GM18870 (cell line): Measurements from ENCODE around the gene ITPRID2.

Experiments used
- ATAC-seq: cut with Tn5 transposase; IDR thresholded peaks from one replicate; pipeline ENCODE4 v1.9.1; 2021; ENCODE audit warnings: moderate library complexity; ENCODE audit not compliant: unreplicated experiment

Gene ITPRID2

DNA sequence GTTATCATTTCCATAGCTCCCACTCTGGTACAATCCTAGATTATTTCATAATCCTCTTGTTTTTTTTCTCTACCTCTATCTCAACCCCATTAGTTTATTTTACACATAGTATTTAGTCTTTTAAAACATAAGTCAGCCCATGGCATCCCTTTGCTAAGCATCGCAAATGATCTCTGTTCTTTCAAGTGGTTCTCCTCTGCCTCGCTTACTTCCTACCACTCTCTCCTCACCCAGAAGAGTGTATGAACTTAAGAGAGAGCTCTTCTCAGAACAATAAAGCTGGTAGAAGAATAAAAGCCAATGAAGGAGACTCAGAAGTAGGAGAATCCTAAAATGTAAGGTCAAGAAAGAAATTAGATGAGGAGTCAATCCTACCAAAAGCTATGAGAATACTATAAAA is 12.2 kb upstream of the ITPRID2 start:
- ATAC-seq, result no peak

DNA sequence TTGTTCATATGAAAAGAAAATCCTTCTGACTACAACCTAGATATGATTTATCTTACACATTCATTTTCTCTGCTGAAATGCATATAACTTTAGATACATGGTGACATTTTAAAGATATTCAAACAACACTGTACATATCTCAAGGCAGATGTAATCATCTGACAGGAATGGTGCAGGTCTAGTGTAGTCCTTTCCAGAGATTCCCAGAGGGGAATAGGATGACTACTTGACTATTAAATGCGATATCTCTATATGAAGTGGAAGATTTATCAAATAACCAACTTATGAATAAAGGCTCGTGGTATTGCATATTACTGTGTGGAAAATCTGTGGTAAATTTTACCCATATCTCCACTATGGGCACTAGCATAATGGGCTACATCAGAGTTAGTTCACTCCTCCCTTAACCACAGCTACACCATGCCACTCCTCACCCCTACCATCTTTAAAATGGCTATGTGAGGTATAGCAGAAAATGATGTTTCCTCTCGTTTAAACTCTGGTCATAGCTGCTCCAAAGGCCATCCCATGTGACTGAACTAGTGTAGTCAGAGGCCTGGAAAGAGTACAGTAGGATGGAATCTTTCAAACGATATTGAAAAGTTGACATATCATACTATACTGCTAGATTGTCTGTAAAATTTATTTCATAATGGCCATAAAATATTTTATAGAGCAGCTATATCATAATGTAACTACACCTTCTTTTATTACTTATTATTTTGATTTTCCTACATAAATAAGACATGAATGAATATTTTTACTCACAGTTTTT is 9.1 kb upstream of the ITPRID2 start:
- ATAC-seq, result no peak

DNA sequence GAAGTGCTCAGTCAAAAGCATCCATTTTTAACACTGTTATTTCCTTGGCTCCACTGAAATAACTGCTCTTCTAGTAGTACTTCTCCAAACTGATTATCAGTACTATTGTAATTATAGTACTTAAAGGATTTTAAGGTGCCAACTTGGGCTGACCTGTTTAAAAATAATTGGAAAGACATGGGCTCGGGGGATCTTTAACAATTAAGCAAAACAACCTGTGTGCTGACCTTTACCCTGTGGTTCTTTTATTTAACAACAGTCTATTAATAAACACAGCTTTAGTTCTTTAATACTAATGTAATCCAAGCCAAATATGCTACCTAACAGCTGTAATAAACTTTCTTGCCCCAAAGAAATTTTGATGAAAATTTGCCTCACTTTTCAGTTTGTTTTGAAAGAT is 6.9 kb upstream of the ITPRID2 start:
- no peak for ATAC-seq

DNA sequence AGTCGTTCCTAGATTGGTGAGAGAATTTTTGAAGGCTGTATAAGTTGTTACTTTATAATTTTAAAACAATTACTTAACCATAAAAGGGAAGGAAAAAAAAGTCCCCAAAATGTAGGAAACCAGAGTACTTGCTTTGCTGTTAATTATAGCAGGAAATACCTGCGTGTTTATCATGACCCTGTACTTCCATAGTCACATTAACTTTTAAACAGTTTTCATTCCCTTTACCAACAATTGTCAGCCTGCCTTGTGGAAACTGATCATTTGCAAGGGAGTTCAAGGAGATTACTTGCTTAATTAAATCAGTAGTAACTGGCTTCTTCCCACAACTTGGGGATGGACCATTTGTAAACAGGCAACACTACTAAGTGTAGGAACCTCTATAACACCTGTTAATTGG is 6.4 kb upstream of the ITPRID2 start:
- no peak for ATAC-seq

DNA sequence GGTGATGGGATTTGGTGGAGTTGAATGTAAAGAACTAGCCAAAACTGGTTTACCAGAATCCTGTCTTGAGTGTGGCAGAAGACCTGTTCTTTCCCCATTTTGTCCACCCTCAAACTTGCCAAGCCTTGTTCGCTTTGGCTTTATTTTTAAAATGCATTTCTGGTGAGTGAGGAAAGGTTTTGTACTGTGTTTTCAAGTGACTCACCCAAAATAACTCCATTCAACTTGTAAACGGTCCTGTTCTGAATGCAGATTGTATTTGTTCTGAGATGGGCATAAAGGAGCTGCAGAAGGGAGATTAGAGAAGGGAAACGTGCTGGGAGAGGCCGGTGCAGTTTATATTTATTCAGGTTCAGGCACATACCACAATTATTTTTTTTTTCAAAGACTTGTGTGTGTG is 5.3 kb upstream of the ITPRID2 start:
- ATAC-seq, result no peak

DNA sequence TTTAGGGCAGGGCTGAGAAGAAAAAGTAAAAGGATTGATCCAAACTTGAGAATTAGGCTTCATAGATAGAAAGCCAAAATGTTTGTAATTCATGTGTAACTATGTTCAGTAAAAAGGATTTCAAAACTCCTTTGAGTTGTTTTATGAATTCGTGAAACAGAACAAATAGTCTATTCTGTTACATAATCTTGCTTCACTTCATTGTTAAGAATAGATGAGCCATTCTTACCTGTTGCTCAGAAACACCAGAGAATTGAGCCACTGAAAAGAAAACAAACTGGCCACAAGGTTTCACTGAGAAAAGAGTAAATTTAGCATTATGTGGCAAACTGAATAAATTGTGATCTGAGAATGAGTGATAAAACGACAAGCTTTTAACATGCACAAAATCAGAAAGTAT is 4.5 kb upstream of the ITPRID2 start:
- no peak for ATAC-seq

DNA sequence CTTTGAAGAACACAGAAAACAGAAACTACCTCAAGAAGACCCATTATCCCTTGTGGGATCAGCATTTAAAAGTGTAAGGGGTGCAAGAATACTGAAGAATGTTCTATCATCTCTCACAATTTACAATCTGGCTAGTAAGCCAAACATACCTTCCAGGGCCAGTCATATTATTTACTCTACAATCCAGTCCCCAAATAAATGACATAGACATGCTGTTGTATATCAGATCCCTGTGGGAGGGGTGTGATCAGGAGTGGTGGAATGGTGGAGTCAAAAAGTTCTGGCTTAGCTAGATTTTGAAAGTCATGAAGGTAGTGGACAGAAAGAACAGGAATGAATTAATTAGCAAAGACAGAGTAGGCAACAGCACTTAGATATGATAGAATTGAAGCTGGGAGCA is 1.8 kb upstream of the ITPRID2 start:
- no peak for ATAC-seq

DNA sequence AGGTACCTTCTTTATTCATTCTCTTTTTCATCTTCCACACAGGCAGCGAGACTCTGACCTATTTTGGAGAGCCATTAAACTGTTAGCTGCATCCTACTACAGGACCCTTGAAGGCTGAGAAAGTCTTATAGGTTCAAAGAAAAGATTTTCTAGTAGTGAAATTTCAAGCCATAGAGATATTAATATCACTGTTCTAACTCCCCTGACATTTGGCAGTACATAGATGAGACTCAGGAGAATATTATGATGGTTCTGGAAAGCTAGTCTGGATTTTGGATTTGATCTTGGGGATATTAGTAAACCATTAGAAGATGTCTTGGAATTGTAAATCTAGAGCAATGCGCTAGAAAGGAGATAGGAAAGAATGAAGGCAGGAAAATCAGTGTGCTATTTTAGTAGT is 1.3 kb upstream of the ITPRID2 start:
- ATAC-seq, result no peak

DNA sequence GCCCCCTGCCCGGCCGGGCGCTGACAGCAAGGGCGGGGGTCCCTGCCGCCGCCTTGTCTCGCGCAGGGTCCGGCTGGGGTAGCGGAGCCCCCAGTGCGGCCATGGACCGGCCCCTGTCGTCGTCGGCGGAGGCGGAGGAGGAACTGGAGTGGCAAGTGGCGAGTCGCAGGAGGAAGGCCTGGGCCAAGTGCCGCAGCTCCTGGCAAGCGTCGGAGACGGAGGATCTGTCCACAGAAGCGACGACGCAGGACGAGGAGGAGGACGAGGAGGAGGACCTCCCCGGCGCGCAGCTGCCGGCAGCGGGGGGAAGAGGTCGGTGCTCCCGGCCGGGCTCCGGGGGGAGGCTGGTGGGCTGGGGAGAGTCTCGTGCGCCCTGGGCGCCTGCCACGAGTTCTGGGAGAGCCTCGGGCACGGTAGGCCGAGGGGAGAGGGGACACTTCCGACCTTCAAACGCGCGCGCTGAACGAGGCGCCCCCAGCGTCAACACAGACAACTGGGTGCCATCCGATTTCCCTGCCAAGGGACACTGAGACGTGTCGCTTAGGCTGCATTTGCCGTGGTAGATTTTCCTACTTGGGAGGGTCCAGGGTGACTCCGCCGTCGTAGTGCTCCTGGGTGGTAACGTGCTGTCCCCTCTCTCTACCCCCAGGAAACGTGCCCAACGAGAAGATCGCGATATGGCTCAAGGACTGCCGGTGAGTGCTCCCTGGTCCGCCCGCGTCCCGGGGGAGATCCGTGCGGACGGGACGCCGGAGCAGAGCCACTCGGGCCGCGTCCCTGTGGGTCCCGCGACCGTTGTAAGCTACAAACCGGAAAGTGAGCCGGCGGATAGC is 652 bp downstream of the ITPRID2 start:
- peak; percentile 59 for ATAC-seq

DNA sequence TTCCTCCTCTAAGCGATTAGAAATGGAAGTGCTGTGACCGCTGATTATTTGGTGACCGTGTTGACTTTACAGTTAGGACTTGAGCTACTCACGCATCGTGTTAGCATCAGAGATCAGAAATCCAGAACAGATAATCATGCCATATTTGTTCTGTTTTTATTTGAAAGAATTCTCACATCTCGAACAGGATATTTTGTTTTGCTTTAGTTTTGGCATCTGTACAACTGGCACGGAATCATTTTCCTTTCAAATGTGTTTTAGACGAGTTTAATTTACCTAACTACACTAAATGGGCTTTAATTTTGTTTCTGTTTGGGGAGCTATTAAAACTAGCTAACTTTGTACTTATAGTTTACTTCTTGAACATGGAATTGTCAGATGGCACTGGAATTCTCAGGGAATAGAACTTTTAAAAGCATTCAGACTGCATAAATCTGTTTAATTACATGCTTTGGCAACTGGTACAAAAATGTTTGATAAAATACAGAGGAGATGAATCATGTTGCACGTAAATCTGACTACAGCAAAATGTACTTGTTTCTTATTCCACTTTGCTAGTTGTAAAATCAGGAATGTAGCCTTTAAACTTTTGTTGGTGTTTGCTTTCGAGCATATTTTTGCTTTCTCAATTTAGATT is 1.4 kb downstream of the ITPRID2 start:
- no peak for ATAC-seq

DNA sequence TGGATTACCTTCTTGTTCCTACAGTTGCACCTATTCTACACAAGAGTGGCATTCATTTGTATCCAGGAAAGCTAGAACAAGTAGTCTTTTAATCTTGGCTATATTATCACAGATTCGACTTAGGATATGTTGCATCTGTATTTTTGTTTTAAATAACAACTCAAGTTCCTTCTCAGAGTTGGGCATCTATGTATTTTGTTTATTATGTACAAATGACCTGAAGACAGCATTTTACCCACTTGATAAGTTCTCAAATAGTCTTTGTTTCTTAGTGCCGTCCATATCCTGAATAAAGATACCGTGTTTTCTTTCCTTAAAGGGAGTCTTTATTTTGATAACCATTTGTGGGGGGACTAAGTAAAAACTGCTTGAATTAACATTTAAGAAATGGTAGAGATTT is 2.9 kb downstream of the ITPRID2 start:
- no peak for ATAC-seq

DNA sequence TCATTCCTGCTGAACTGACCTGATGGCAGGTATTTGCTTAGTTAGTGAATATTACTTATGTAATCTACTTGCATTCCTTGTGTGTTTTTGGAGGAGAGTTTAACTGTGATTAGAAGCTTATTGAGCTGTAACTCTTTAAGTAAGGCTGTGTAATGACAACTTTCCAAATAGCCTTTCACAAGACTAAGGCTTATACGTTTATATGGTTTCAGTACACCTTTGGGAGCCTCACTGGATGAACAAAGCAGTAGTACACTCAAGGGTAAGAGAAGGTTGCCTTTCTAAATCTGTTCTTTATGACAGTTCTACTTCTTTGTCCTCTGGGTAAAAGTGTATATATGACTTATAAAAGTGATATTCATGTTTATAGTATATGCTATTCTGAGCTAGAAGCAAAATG is 4.3 kb downstream of the ITPRID2 start:
- no peak for ATAC-seq

DNA sequence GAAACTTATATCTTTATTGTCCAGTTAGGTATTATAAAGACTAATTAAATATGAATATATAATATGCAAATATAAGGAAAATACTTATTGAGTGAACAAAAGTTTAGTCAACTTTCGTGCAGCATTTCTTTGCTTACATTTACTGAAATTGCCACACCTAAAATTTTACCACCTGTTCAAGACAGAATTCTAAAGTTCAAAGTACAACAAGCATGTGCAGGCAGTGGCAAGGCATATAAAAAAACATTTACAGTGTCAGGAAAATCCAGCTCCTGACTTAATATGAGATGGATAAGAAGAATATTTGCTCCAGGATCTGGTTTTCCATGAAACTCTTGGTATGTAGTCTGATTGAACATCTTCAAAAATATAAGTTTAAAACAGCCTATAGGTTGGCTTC is 4.8 kb downstream of the ITPRID2 start:
- no peak for ATAC-seq

DNA sequence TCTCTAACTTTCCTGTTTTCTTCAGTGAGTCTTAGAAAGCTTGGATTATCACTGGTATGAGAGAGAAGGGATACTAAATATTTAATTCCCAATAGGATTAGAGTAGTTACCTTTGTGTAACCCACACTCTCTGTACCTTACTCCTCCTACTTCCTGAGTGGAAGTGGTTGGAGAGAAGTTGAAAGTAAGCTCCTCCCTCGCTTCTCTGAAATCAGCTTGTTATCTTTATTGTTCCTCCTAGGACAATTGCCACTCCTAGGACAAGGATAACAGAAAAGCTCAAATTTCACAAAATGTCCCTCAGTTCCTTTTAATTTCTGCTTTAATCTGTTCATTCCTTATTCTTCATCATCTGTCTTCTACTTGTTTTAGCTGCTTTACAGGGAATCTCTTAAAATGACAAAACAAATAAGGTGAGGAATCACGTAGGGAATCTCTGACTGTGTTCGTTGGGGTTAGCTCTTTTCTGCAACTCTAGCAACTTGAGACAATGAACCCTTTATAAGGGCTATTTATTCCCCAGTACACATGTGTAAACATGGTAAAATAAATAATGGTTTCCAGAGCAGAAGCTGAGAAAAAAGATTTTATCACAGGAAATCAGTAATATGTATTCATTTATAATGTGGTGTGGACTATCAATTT is 8.6 kb downstream of the ITPRID2 start:
- no peak for ATAC-seq

DNA sequence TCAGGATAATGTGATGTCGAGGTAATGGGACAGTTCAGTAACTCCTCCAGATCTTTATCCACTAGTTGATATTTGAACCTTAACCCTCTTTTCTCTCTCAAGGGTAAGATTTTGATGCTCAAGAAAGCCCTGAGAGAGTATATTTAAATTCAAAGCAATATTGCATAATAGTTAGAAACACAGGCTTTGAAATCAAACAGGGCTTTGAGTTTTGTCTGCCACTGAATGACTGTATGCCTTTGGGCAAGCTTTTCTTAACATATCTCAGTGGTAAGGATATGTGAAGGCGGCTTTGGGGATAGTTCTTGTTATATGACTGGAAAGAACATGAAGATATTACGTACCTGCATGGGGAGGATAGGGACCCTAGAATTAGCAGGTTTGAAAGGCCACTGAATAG is 11.1 kb downstream of the ITPRID2 start:
- ATAC-seq, result no peak

DNA sequence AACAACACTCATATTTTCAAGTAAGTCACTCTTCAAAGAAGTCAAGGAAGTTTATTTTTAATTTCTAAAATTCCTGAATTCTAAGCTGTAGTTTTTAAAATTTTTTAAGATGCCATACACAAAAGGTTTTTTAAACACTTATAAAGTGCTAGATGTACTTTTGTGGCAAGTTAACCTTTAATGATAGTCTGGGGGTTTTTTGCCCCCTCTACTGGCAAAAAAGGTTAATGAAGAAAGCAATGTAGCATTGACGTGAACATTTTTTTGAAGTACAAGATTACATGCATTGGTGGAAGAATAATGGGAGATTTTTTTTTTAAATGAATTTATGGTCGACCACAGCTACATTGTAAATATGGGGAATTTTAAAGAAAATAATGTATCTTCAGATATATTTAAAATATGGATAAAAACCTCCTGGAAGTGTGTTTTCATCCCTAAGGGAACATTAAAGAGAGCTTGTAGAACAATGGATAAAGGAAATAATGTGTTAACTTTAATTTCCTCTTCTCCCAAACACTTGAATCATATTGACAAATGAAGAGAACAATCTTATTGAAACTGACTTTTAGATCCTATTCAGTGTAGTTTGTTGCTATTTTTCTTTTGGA is 12.6 kb downstream of the ITPRID2 start:
- no peak for ATAC-seq

DNA sequence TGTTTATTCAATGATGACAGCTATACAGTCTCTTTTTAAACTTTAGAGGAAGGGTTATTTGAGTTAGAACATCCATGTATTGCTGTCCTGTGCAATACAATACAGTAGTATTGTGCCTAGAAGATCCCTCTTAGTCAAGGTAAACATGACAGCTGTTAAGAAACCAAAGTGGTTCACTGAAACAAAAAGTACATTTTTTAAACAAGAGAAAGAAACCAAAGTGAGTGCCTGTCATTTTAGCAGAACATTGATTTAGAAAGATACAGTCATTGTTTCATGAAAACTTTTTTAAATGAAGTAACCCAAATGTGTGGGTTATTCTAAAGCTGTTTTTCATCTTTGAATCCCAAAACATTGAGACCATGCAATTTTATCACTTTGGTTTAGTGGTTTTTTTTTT is 15.5 kb downstream of the ITPRID2 start:
- peak; percentile 59 for ATAC-seq

DNA sequence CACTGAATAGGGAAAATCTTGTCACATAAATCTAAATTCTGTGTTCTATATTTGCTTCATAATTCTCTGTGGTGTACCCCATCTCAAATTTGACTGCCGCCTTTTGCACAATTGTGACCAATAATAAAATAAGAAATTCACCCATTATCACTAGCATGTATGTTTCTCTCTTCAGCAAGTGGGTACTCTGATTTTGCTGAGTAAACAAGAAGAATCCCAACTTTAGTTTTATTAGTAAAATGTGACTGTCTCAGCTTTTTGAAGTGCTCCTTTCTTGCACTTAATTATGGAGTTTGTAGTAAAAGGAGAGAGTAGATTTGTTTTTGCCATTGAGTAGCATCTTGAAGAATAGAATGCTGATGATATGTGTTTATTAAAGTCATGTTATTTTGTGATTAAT is 16.1 kb downstream of the ITPRID2 start:
- no peak for ATAC-seq

DNA sequence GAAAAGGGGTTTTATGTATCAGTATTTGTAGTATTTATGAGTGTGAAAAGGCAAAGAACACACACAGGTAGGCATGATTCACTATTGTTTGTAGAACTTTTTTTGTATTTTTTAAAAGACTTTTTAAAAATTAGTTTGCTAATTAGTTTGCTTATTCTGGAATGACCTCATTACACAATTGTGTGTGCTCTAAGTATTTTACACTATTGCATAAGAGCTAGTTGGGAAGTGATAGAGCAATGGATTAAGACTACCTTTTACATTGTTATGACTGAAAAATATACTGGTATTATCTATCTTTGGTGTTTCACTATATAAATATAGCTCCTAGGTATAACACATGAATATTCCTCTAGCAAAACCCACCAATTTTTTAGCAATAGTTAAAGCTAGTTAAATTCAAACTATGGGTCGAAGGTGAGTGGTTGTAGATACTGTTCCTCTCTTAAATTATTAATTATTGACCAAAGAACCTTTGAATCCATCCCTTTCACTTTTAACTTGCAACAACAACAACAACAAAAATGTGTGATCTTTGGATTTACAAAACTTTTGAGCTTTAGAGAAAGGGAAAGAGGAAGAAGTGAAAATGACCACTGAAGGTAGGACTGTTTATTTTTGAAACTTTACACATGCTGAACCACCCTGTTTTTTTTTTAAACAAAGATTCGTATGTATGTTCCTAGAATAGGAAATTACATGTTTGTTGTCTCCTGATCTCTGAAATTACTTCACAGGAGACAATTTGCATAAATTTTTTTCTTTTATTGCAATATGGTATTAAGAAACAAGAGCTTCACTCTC is 18.7 kb downstream of the ITPRID2 start:
- no peak for ATAC-seq

DNA sequence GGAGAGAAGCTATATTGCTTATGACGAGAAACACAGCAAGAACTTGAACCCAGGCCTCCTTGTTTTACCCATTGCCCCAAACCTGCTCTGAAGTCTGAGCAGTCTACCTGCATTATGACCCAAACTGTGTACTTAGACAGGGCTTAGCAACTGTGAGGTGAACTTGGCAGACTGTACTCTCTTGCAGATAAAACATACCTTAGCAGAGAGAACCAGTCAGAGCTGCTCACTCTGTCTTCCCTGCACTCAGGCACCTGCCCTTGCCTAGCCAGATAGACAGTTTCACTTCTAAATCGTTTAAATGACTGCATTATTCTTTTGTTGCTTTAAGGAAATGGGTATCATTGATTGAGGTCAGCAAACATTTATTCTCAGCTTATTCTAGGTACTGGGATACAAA is 20.3 kb downstream of the ITPRID2 start:
- no peak for ATAC-seq
